PC-3 (cell line): ENCODE data around the gene SRGAP3. TPM values are rescaled to one million over a fixed set of nuclear protein-coding genes. Genes with fewer than 3 reads are reported as not detected.

Experiments used
- ATAC-seq: fragments of 200-7000 bp; cut with Tn5 transposase; 2 replicates; pipeline ENCODE4 v1.9.1; 2020; ENCODE audit warnings: mild to moderate bottlenecking, moderate library complexity
- BruUV-seq: library from RNA; stranded (reverse); fragments of 400-500 nt; replicated peaks from 2 replicates; lab custom pipeline; 2021; lab: Mats Ljungman, UMichigan
- CTCF ChIA-PET: fragments of 300-600 bp; sonication (Branson Sonifier 250); formaldehyde crosslinking; loops from one replicate; lab custom pipeline; 2022; ENCODE audit warnings: antibody characterized with exemption; lab: Charles Lee
- POLR2A ChIA-PET: fragments of 300-600 bp; sonication (Branson Sonifier 250); formaldehyde crosslinking; loops from one replicate; lab custom pipeline; 2022; ENCODE audit warnings: antibody characterized with exemption; ENCODE audit not compliant: unreplicated experiment; lab: Charles Lee
- DNase-seq: peaks from one replicate; pipeline ENCODE4 v3.0.0-alpha.2; 2015
- H2AFZ ChIP-seq: fragments of 300-600 bp; sonication (generic); 2 replicates; pipeline ENCODE4 v1.6.0; 2016; ENCODE audit warnings: antibody characterized with exemption, low read length
- H3F3A ChIP-seq: fragments of 300-600 bp; sonication (generic); one replicate; pipeline ENCODE4 v1.6.0; 2017; ENCODE audit warnings: antibody characterized with exemption, low read length, control low read depth, mild to moderate bottlenecking; ENCODE audit not compliant: unreplicated experiment
- H3K27ac ChIP-seq: fragments of 300-600 bp; sonication (generic); 2 replicates; pipeline ENCODE4 v1.5.1; 2016; ENCODE audit warnings: mild to moderate bottlenecking, low read length
- H3K27me3 ChIP-seq: fragments of 300-600 bp; sonication (generic); 2 replicates; pipeline ENCODE4 v1.6.1; 2016; ENCODE audit warnings: low read length, mixed read lengths
- H3K36me3 ChIP-seq: fragments of 300-600 bp; sonication (generic); 2 replicates; pipeline ENCODE4 v1.6.1; 2016; ENCODE audit warnings: low read depth, mixed run types, low read length, mixed read lengths
- H3K4me1 ChIP-seq: fragments of 300-600 bp; sonication (generic); 2 replicates; pipeline ENCODE4 v1.5.1; 2016; ENCODE audit warnings: low read length; ENCODE audit not compliant: insufficient read depth
- H3K4me2 ChIP-seq: fragments of 300-600 bp; sonication (generic); 2 replicates; pipeline ENCODE4 v1.6.0; 2016; ENCODE audit warnings: low read length
- H3K4me3 ChIP-seq: fragments of 300-600 bp; sonication (generic); 2 replicates; pipeline ENCODE4 v1.5.1; 2016; ENCODE audit warnings: mild to moderate bottlenecking, low read length, mixed read lengths
- H3K79me2 ChIP-seq: fragments of 300-600 bp; sonication (generic); 2 replicates; pipeline ENCODE4 v1.6.1; 2017; ENCODE audit warnings: low read length, mixed read lengths
- H3K9ac ChIP-seq: fragments of 300-600 bp; sonication (generic); 2 replicates; pipeline ENCODE4 v1.6.0; 2016; ENCODE audit warnings: mild to moderate bottlenecking, low read length
- H3K9me2 ChIP-seq: fragments of 300-600 bp; sonication (generic); replicated peaks from 2 replicates; pipeline ENCODE4 v1.6.1; 2016; ENCODE audit warnings: mixed run types, low read length, mixed read lengths
- H3K9me3 ChIP-seq: fragments of 300-600 bp; sonication (generic); 2 replicates; pipeline ENCODE4 v1.6.1; 2016; ENCODE audit warnings: low read length, mixed read lengths
- H4K20me1 ChIP-seq: fragments of 300-600 bp; sonication (generic); 2 replicates; pipeline ENCODE4 v1.6.1; 2016; ENCODE audit warnings: low read length, mixed read lengths
- EZH2 ChIP-seq: fragments of 300-600 bp; sonication (generic); IDR thresholded peaks from one replicate; pipeline ENCODE4 v1.6.1; 2017; ENCODE audit warnings: antibody characterized with exemption, mild to moderate bottlenecking, low read length; ENCODE audit not compliant: unreplicated experiment
- EZH2phosphoT487 ChIP-seq: fragments of 300-600 bp; sonication (generic); IDR thresholded peaks from 2 replicates; pipeline ENCODE4 v1.6.1; 2018; ENCODE audit warnings: mild to moderate bottlenecking, antibody characterized with exemption, low read length, borderline replicate concordance
- intact Hi-C: fragments of 100-400 bp; cut with micrococcal nuclease; formaldehyde crosslinking; loops from 2 replicates; pipeline ENCODE4 v1.9.0; 2023
- total RNA-seq: library from RNA; depleted of rRNA; stranded (reverse); fragments of >200 nt; gene quantifications from 2 replicates; pipeline ENCODE4 v1.2.3, GENCODE V29; 2014
- TF ChIP-seq, protein P1 (sequence below): fragments of 300-600 bp; sonication (generic); conservative IDR thresholded peaks from 2 replicates; pipeline ENCODE4 v1.5.1; 2017; ENCODE audit warnings: antibody characterized with exemption, low read depth, mild to moderate bottlenecking, low read length

The SRGAP3 gene
- total RNA-seq, 1 experiment from 2014 or later = 7.5 TPM

DNA sequence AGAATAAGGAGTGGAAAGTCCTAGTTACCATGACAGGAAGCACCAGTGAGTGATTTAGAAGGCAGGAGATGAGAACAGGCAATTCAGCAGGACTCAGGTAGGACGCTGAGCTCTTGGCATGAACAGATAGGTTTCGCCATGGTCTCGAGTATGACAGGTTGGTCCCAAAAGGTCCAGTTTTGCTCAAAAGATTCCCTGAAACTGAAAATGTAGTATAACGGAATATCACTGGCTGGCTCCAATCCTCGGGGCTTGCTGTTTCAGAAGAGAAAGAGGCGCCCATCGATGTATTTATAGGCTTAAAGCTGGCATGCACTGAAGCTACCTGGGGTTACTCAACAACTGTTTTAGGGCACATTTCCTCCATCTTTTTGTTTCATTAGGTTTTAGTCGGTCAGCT, 59.2 kb downstream of the SRGAP3 start:
- Histone ChIP-seq H2AFZ (no peak overlapping the region), H3K27ac (no peak overlapping the region), H3F3A (no peaks in the 10 kb centered on the region), H3K79me2 (no peaks in the 10 kb centered on the region), H3K27me3 (no peaks in the 10 kb centered on the region), H3K4me3 (no peak overlapping the region), H3K9me3 (no peaks in the 10 kb centered on the region), H3K4me1 (peaks cover 16% of the 10 kb centered on the region), H3K9ac (no peak overlapping the region), H4K20me1 (no peaks in the 10 kb centered on the region), H3K4me2 (no peak overlapping the region), H3K36me3 (no peaks in the 10 kb centered on the region), H3K9me2 (no peaks in the 10 kb centered on the region)
- DNase-seq (no peak), ATAC-seq (no peak)
- ChIA-PET CTCF (no interaction called here), POLR2A (no interaction called here)
- BruUV-seq = no TSS peak
- no peak for TF ChIP-seq EZH2phosphoT487
- TF ChIP-seq, protein P1, sequence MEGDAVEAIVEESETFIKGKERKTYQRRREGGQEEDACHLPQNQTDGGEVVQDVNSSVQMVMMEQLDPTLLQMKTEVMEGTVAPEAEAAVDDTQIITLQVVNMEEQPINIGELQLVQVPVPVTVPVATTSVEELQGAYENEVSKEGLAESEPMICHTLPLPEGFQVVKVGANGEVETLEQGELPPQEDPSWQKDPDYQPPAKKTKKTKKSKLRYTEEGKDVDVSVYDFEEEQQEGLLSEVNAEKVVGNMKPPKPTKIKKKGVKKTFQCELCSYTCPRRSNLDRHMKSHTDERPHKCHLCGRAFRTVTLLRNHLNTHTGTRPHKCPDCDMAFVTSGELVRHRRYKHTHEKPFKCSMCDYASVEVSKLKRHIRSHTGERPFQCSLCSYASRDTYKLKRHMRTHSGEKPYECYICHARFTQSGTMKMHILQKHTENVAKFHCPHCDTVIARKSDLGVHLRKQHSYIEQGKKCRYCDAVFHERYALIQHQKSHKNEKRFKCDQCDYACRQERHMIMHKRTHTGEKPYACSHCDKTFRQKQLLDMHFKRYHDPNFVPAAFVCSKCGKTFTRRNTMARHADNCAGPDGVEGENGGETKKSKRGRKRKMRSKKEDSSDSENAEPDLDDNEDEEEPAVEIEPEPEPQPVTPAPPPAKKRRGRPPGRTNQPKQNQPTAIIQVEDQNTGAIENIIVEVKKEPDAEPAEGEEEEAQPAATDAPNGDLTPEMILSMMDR = no peak
- no peak for TF ChIP-seq EZH2
- intact Hi-C loops = no loop called here

- no peaks in the 10 kb centered on the region for H4K20me1 ChIP-seq
- no peaks in the 10 kb centered on the region for H3K9me3 ChIP-seq
Observed at GRCh38 chr3:9188583-9188982, 60.9 kb downstream of the SRGAP3 start.

GRCh38 chr3:9185701-9186100, 63.7 kb downstream of the SRGAP3 start:
- H3K36me3 ChIP-seq = no peaks in the 10 kb centered on the region
- no peaks in the 10 kb centered on the region for H3K9me2 ChIP-seq
- H3K9me3 ChIP-seq = no peaks in the 10 kb centered on the region
- H3K4me1 ChIP-seq = no peaks in the 10 kb centered on the region
- no peak overlapping the region for H3K4me2 ChIP-seq
- no peak overlapping the region for H3K27ac ChIP-seq
- no peak overlapping the region for H2AFZ ChIP-seq
- TF ChIP-seq, protein P1 = no peak
- TF ChIP-seq EZH2 (no peak), EZH2phosphoT487 (no peak)
- no peaks in the 10 kb centered on the region for H3K27me3 ChIP-seq
- DNase-seq (no peak), ATAC-seq (no peak)
- intact Hi-C loops = no loop called here
- ChIA-PET POLR2A (no interaction called here), CTCF (no interaction called here)
- no TSS peak for BruUV-seq
- no peaks in the 10 kb centered on the region for H3F3A ChIP-seq
- H4K20me1 ChIP-seq = no peaks in the 10 kb centered on the region
- H3K79me2 ChIP-seq = no peaks in the 10 kb centered on the region
- no peak overlapping the region for H3K9ac ChIP-seq
- H3K4me3 ChIP-seq = no peak overlapping the region

More at GRCh38 chr3:9188583-9188982, 60.9 kb downstream of the SRGAP3 start:
- no peak overlapping the region for H3K4me2 ChIP-seq
- H3K9me2 ChIP-seq = no peaks in the 10 kb centered on the region
- intact Hi-C loops = no loop called here
- ATAC-seq (no peak), DNase-seq (no peak)
- H2AFZ ChIP-seq = no peak overlapping the region
- H3K27me3 ChIP-seq = no peaks in the 10 kb centered on the region
- BruUV-seq = no TSS peak
- H3K27ac ChIP-seq = no peak overlapping the region
- H3F3A ChIP-seq = no peaks in the 10 kb centered on the region
- H3K9ac ChIP-seq = no peak overlapping the region
- no peaks in the 10 kb centered on the region for H3K36me3 ChIP-seq
- TF ChIP-seq EZH2 (no peak), EZH2phosphoT487 (no peak)
- TF ChIP-seq, protein P1 = no peak
- POLR2A ChIA-PET = no interaction called here
- H3K4me3 ChIP-seq = no peak overlapping the region
- no peaks in the 10 kb centered on the region for H3K4me1 ChIP-seq
- CTCF ChIA-PET = no interaction called here
- no peaks in the 10 kb centered on the region for H3K79me2 ChIP-seq
